H1 (cell line): ENCODE results near the gene NKD2.
A peak's percentile ranks its signal among the peaks of the same experiment; 100 is the strongest.

ENCODE experiments used
- ASH2L ChIP-seq: fragments of 200-600, 300-600 bp; sonication (generic); IDR thresholded peaks from one replicate; pipeline ENCODE4 v1.7.1; 2017; ENCODE audit warnings: low read length
- CHD1 ChIP-seq: IDR thresholded peaks from 2 replicates; pipeline ENCODE4 v1.6.1; 2012; ENCODE audit warnings: low read depth, low read length, improper control_type of control experiment
- CTCF ChIP-seq, 3 experiments: IDR thresholded peaks; 1 replicate in 2 of 3; 2 replicates in 1 of 3; pipeline versions ENCODE4 v1.5.1 to v1.6.1; 2011; ENCODE audit warnings: low read length in 3 of 3, mild to moderate bottlenecking in 3 of 3, inconsistent platforms in 2 of 3, low read depth in 1 of 3, moderate library complexity in 1 of 3; ENCODE audit not compliant: insufficient read depth in 1 of 3; ENCODE audit errors: control extremely low read depth in 1 of 3
- MAX ChIP-seq: IDR thresholded peaks from 2 replicates; pipeline ENCODE4 v1.6.1; 2012; ENCODE audit warnings: inconsistent platforms
- POLR2A ChIP-seq, 2 experiments: IDR thresholded peaks; 1 replicate in 1 of 2; 2 replicates in 1 of 2; pipeline ENCODE4 v1.6.1; 2011; ENCODE audit warnings: low read depth in 2 of 2, low read length in 2 of 2, mild to moderate bottlenecking in 2 of 2; ENCODE audit errors: control extremely low read depth in 1 of 2
- POLR2AphosphoS5 ChIP-seq: IDR thresholded peaks from 2 replicates; pipeline ENCODE4 v1.6.1; 2011; ENCODE audit warnings: low read depth, low read length
- RAD21 ChIP-seq, 2 experiments: IDR thresholded peaks in 1 of 2; conservative IDR thresholded peaks in 1 of 2; 2 replicates each; pipeline ENCODE4 v1.6.1; 2011; ENCODE audit warnings: low read depth in 2 of 2, low read length in 2 of 2, improper control_type of control experiment in 1 of 2, inconsistent platforms in 1 of 2, mild to moderate bottlenecking in 1 of 2, moderate library complexity in 1 of 2
- SP4 ChIP-seq: IDR thresholded peaks from 2 replicates; pipeline ENCODE4 v1.6.1; 2012; ENCODE audit warnings: low read length, inconsistent platforms
- TBP ChIP-seq: IDR thresholded peaks from 2 replicates; pipeline ENCODE4 v1.6.1; 2011; ENCODE audit warnings: low read depth, low read length, improper control_type of control experiment
- TEAD4 ChIP-seq: IDR thresholded peaks from 2 replicates; pipeline ENCODE4 v1.6.1; 2012; ENCODE audit warnings: low read depth, low read length, inconsistent platforms, mixed read lengths

- TF ChIP-seq TEAD4 (no peak), RAD21 (IDR thresholded peaks at IDR 0.05 in 1 of 2, conservative IDR thresholded peaks at IDR 0.05 in 1 of 2; ENCODE audit: low read depth in 2 of 2, low read length in 2 of 2) (0 out of 4 replicates have a peak, but pooled peaks of 1 of the 2 experiments have one; percentile 5), SP4 (no peak), MAX (no peak), CTCF (IDR thresholded peaks at IDR 0.05; ENCODE audit: control extremely low read depth in 1 of 3, insufficient read depth in 1 of 3, low read depth in 1 of 3, low read length in 3 of 3) (no peak), TBP (no peak), POLR2AphosphoS5 (no peak), CHD1 (no peak), ASH2L (no peak), POLR2A (IDR thresholded peaks at IDR 0.05; ENCODE audit: control extremely low read depth in 1 of 2, low read depth in 2 of 2, low read length in 2 of 2) (no peak)
These were observed 46.5 kb downstream of the NKD2 start for GRCh38 chr5:1054799-1055775.
